Measurements from ENCODE around the gene CDH22. TPM values are rescaled to one million over a fixed set of nuclear protein-coding genes. Genes with fewer than 3 reads are reported as not detected.

Gene CDH22
- total and polyA plus RNA-seq, 12 donors = 0.19 to 2.9 (median 0.97) TPM; not detected in 4

GRCh38 chr20:46268131-46268614 lies 40.1 kb downstream of the CDH22 start:
- intact Hi-C loops (cut with DNase I) = no loop called here
- TF ChIP-seq POLR2A (IDR thresholded peaks at IDR 0.05) (no peak), CTCF (IDR thresholded peaks at IDR 0.05) (no peak)
- H3K36me3 ChIP-seq (replicated peaks in 1 of 2) = no peaks in the 10 kb centered on the region
- H3K27me3 ChIP-seq = no peaks in the 10 kb centered on the region
- H3K9me3 ChIP-seq (replicated peaks in 1 of 3) = no peaks in the 10 kb centered on the region
- no peak for DNase-seq
- H3K4me1 ChIP-seq (replicated peaks in 1 of 2) = no peaks in the 10 kb centered on the region
- H3K27ac ChIP-seq = peak overlapping the region in 1 of 5 donors; percentile 17
- WGBS, 4 donors = 45 to 55% (median 53%) methylated on average over 14 to 19 of the region's 19 CpGs
- H3K4me3 ChIP-seq = no peak overlapping the region

GRCh38 chr20:46267108-46268105 lies 40.9 kb downstream of the CDH22 start:
- no peak for DNase-seq
- no peaks in the 10 kb centered on the region for H3K4me1 ChIP-seq (replicated peaks in 1 of 2)
- no peaks in the 10 kb centered on the region for H3K9me3 ChIP-seq (replicated peaks in 1 of 3)
- intact Hi-C loops (cut with DNase I) = no loop called here
- no peak overlapping the region for H3K4me3 ChIP-seq
- peak overlapping the region in 1 of 5 donors; percentile 17 for H3K27ac ChIP-seq
- WGBS, 4 donors = 58 to 67% (median 63%) methylated on average over 7 to 11 of the region's 11 CpGs
- TF ChIP-seq CTCF (IDR thresholded peaks at IDR 0.05) = no peak
- TF ChIP-seq POLR2A (IDR thresholded peaks at IDR 0.05) = no peak
- H3K27me3 ChIP-seq = no peaks in the 10 kb centered on the region
- no peaks in the 10 kb centered on the region for H3K36me3 ChIP-seq (replicated peaks in 1 of 2)

- H3K36me3 ChIP-seq (replicated peaks in 1 of 2) = no peaks in the 10 kb centered on the region
- no peaks in the 10 kb centered on the region for H3K9me3 ChIP-seq (replicated peaks in 1 of 3)
- TF ChIP-seq POLR2A (IDR thresholded peaks at IDR 0.05) = no peak
- no peak for TF ChIP-seq CTCF (IDR thresholded peaks at IDR 0.05)
- DNase-seq = no peak
- no peaks in the 10 kb centered on the region for H3K27me3 ChIP-seq
- intact Hi-C loops (cut with DNase I) = no loop called here
- H3K4me3 ChIP-seq = no peak overlapping the region
- H3K4me1 ChIP-seq (replicated peaks in 1 of 2) = no peaks in the 10 kb centered on the region
- 80 to 94% (median 85%) methylated on average over 2 of the region's 2 CpGs for WGBS, 4 donors
- no peak overlapping the region for H3K27ac ChIP-seq
These were observed 42.8 kb downstream of the CDH22 start for GRCh38 chr20:46265539-46265938.

GRCh38 chr20:46264391-46265266 lies 43.7 kb downstream of the CDH22 start:
- TF ChIP-seq CTCF (IDR thresholded peaks at IDR 0.05) (no peak), POLR2A (IDR thresholded peaks at IDR 0.05) (no peak)
- no peak for DNase-seq
- Histone ChIP-seq H3K36me3 (replicated peaks in 1 of 2) (no peaks in the 10 kb centered on the region), H3K4me3 (no peak overlapping the region), H3K27ac (no peak overlapping the region), H3K4me1 (replicated peaks in 1 of 2) (no peaks in the 10 kb centered on the region), H3K27me3 (no peaks in the 10 kb centered on the region), H3K9me3 (replicated peaks in 1 of 3) (no peaks in the 10 kb centered on the region)
- intact Hi-C loops (cut with DNase I) = no loop called here
- 66 to 71% (median 69%) methylated on average over 25 to 26 of the region's 26 CpGs for WGBS, 4 donors

Data from adrenal gland (tissue), 12 donors.